Germinal center (tissue), 1 donor: ENCODE results near the gene SACS.
"Not testable (repeated sequence)": the region's sequence is repeated elsewhere in the genome, so short reads cannot be mapped to it uniquely, and the experiment has no call there.

Source experiments
- DNase-seq: peaks from one replicate; pipeline ENCODE4 v3.0.0; 2012; ENCODE audit warnings: mixed read lengths, low spot score

The SACS gene

GRCh38 chr13:23314837-23315236 is 118.7 kb downstream of the SACS start:
- DNase-seq, result not testable (repeated sequence)

- DNase-seq, result no peak
These were observed 140.9 kb downstream of the SACS start for GRCh38 chr13:23292586-23292985.

- DNase-seq, result no peak
These were observed 143.6 kb downstream of the SACS start for GRCh38 chr13:23289917-23290357.

GRCh38 chr13:23288995-23289394 is 144.5 kb downstream of the SACS start:
- DNase-seq, result no peak

GRCh38 chr13:23288564-23288963 is 144.9 kb downstream of the SACS start:
- DNase-seq, result no peak

- DNase-seq, result no peak
These were observed 154.2 kb downstream of the SACS start for GRCh38 chr13:23279321-23279720.
